ENCODE measurements around the gene FBXO34. TPM values are rescaled to one million over a fixed set of nuclear protein-coding genes. Genes with fewer than 3 reads are reported as not detected.
"Not testable (repeated sequence)": the region's sequence is repeated elsewhere in the genome, so short reads cannot be mapped to it uniquely, and the experiment has no call there.

FBXO34 gene
- total RNA-seq, 1 experiment from 2014 or later: 16.6 TPM

DNA sequence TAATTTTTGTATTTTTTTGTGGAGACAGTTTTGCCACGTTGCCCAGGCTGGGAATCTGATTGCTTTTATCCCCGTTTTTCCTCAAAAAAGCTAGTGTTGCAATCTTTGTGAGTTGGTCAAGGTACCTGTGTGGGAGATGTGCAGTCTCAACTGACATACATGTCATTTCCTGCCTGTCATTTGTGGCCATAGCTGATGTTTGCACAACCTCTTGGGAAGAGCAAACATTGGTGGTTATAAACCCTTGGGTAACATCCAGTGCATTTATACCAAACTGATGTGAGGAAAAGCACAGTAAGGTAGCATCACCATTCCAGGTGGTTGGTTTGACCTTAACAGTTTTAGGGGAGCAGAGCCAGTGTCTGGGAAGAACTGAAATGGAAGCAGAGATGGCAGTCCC is 85.7 kb downstream of the FBXO34 start:
- Histone ChIP-seq H3K36me3 (replicated peaks; ENCODE audit: control insufficient read depth, insufficient read depth, low read length) (no peaks in the 10 kb centered on the region; the same call in 1 of the 2 replicates), H3K4me3 (ENCODE audit: insufficient read depth, low read depth, low read length) (no peak overlapping the region), H3K27me3 (ENCODE audit: control insufficient read depth, insufficient read depth, low read length) (no peaks in the 10 kb centered on the region)
- no peak for DNase-seq

DNA sequence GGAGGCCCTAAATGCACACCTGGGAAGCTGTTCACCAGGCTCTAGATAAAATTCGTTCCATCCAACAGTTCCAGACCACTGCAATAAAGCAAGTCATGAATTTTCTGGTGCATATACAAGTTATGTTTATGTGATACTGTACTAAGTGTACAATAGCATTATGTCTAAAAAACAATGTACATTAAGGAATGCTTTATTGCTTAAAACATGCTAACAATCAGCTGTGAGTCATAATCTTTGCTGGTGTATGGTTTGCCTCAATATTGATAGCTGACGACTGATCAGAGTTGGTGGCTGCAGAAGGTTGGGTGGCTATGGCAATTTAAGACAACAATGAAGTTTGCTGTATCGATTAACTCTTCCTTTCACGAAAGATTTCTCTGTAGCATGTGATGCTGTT is 88.1 kb downstream of the FBXO34 start:
- Histone ChIP-seq H3K27me3 (ENCODE audit: control insufficient read depth, insufficient read depth, low read length) (no peaks in the 10 kb centered on the region), H3K4me3 (ENCODE audit: insufficient read depth, low read depth, low read length) (no peak overlapping the region), H3K36me3 (replicated peaks; ENCODE audit: control insufficient read depth, insufficient read depth, low read length) (no peaks in the 10 kb centered on the region; the same call in 1 of the 2 replicates)
- DNase-seq: no peak

DNA sequence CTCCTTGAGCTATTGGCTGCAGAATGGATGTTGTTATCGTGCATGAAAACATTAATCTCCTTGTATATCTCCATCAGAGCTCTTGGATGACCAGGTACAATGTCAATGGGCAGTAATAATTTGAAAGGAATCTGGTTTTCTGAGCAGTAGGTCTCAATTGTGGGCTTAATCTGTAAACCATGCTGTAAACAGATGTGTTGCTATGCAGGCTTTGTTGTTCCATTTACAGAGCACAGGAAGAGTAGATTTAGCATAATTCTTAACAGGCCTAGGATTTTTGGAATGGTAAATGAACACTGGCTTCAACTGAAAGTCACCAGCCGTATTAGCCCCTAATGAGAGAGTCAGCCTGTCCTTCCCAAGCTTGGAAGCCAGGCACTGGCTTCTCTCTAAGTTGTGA is 90.0 kb downstream of the FBXO34 start:
- Histone ChIP-seq H3K4me3 (ENCODE audit: insufficient read depth, low read depth, low read length) (no peak overlapping the region), H3K27me3 (ENCODE audit: control insufficient read depth, insufficient read depth, low read length) (no peaks in the 10 kb centered on the region), H3K36me3 (replicated peaks; ENCODE audit: control insufficient read depth, insufficient read depth, low read length) (no peaks in the 10 kb centered on the region; the same call in none of the 2 replicates)
- DNase-seq: no peak

DNA sequence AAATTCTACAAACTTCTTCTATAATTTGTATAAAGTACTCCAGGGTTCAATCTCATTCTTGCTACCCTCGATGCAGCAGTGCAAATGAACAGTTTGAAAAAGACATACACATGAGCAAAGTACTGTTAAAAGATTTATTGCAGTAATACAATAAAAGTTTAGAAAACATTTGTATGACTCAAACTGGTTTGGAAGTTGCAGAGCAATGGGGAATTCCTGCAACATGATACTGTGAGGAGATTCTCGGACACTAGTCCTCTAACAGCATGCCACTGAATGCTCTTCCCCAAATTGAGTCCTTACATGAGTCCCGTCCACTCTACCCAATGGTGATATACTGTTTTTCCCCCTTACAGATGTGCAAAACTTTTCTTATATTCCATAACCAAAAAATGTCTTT is 95.0 kb downstream of the FBXO34 start:
- DNase-seq: no peak
- H3K27me3 ChIP-seq (ENCODE audit: control insufficient read depth, insufficient read depth, low read length): no peaks in the 10 kb centered on the region
- H3K36me3 ChIP-seq (replicated peaks; ENCODE audit: control insufficient read depth, insufficient read depth, low read length): peaks cover 4% of the 10 kb centered on the region
- no peak overlapping the region for H3K4me3 ChIP-seq (ENCODE audit: insufficient read depth, low read depth, low read length)

DNA sequence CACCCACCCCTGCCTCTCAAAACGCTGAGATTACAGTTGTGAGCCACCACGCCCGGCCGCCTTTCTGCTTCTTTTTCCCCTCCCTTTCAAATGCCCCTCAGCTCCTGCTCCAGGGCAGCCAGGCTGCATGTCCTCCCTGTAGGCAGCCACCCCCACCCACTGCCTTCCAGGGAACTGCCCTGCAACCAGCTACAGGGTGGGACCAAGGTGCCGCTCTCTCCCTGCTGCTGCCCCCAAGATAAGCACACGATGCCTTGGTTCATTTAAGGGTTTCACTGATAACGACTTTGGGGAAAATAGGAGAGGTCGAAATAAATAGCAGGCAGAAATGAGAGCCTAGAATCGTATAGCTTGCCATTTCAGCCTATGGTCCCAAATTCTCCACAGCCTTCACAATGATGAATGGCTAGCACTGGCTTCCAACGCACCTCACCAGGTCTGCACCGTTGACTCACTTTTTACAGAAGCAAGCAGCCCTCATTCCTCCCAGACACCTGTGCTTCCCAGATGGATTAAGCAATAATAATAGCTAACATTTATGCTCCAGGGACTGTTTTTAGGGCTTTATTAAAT is 99.7 kb downstream of the FBXO34 start:
- DNase-seq: no peak
- H3K27me3 ChIP-seq (ENCODE audit: control insufficient read depth, insufficient read depth, low read length): no peaks in the 10 kb centered on the region
- H3K4me3 ChIP-seq (ENCODE audit: insufficient read depth, low read depth, low read length): no peak overlapping the region
- peaks cover 4% of the 10 kb centered on the region for H3K36me3 ChIP-seq (replicated peaks; ENCODE audit: control insufficient read depth, insufficient read depth, low read length)

DNA sequence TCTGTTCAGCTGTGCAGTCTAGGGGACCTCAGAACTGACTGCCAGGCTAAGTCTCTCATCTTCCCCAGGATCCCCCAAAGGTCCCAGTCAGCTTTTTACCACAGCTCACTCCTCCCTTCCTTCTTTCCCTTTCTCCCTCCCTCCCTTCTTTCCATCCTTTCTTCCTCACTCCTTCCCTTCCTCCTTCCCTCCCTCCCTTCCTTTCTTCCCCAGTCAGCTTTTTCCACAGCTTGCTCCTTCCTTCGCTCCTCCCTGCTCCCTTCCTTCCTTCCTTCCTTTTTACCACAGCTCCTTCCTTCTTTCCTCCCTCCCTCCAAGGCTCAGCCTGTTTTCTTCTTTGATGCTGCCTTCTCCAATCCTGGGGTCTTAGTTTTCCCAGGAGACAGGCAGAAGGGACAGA is 101.2 kb downstream of the FBXO34 start:
- no peak for DNase-seq
- Histone ChIP-seq H3K27me3 (ENCODE audit: control insufficient read depth, insufficient read depth, low read length) (no peaks in the 10 kb centered on the region), H3K36me3 (replicated peaks; ENCODE audit: control insufficient read depth, insufficient read depth, low read length) (peaks cover 4% of the 10 kb centered on the region), H3K4me3 (ENCODE audit: insufficient read depth, low read depth, low read length) (no peak overlapping the region)

DNA sequence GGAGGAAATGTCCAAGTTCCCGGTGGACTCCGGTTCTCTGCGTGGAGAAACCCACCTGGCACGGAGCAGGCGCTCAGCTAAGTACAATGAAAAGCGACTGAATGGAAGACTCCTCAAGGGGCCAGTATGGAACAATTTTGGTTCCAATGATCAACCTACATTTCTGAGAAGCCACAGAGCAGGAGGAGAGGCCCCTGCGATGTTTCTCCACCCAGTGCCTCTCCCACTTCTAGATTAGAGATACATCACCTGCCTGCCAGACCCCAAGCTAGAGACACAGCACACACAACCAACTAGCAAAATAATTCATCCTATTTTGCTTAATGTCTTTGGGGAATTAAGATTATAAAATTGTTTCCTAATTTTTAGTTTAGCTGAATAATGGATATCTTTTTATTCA is 101.6 kb downstream of the FBXO34 start:
- DNase-seq: no peak
- no peak overlapping the region for H3K4me3 ChIP-seq (ENCODE audit: insufficient read depth, low read depth, low read length)
- no peaks in the 10 kb centered on the region for H3K27me3 ChIP-seq (ENCODE audit: control insufficient read depth, insufficient read depth, low read length)
- peaks cover 4% of the 10 kb centered on the region for H3K36me3 ChIP-seq (replicated peaks; ENCODE audit: control insufficient read depth, insufficient read depth, low read length)

DNA sequence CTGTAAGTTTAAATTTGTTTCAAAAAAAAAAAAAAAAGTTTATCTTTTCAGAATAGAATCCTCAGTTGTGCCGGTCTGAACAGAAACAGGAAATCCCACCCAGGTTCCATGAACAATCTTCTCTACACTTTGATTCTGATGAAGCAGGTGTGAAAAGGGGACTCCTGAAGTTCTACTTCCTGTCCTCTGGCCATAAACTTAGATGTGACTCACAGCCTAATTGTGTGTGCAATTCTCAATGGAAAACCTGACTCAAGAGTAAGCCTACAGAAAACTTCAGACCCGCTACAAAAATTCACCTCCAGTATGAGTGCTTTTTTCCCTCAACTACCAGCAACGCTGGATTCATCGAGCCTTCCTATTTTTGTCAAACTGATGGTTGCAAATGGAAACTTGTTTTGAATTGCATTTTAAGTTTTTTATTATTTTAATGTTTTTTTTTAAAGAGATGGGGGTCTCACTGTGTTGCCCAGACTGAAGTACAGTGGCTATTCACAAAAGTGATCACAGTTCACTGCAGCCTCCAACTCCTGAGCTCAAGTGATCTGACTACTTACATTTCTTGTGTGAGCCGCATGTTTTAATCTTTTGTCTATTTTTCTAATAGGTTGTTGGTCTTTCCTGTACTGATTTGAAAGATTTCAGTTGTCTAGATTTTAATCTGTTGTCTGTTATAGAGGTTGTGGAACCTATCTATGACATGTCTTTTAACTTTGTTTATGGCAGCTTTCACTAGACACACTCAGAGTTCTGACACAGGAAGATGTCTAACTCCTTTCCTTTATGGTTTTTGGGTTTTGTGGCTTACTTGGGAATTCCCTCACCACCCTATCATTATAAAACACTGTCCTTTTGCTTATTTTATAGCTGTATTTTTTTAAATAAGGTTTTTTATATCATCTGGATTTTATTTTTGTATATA is 102.8 kb downstream of the FBXO34 start:
- H3K27me3 ChIP-seq (ENCODE audit: control insufficient read depth, insufficient read depth, low read length): no peaks in the 10 kb centered on the region
- DNase-seq: no peak
- H3K4me3 ChIP-seq (ENCODE audit: insufficient read depth, low read depth, low read length): no peak overlapping the region
- H3K36me3 ChIP-seq (replicated peaks; ENCODE audit: control insufficient read depth, insufficient read depth, low read length): peaks cover 3% of the 10 kb centered on the region

DNA sequence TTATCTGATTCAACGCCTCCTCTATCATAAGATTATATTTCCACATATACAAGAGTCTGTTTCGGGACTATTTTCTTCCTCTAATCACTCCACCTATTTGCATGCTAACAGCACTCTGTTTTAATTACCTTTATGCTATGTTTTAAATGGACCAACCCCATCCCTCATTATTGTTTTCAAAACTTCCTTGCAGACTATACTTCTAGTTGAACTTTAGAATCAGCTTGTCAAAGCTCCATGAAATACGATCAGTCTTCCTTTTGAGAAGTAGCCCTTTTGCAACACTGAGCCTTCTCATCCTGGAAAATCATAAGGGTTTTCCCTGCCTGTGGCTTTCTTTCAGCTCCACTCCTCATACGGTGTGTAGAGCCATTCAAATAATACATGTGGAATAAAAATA is 103.5 kb downstream of the FBXO34 start:
- DNase-seq: no peak
- H3K36me3 ChIP-seq (replicated peaks; ENCODE audit: control insufficient read depth, insufficient read depth, low read length): no peaks in the 10 kb centered on the region; the same call in 1 of the 2 replicates
- H3K27me3 ChIP-seq (ENCODE audit: control insufficient read depth, insufficient read depth, low read length): no peaks in the 10 kb centered on the region
- no peak overlapping the region for H3K4me3 ChIP-seq (ENCODE audit: insufficient read depth, low read depth, low read length)

DNA sequence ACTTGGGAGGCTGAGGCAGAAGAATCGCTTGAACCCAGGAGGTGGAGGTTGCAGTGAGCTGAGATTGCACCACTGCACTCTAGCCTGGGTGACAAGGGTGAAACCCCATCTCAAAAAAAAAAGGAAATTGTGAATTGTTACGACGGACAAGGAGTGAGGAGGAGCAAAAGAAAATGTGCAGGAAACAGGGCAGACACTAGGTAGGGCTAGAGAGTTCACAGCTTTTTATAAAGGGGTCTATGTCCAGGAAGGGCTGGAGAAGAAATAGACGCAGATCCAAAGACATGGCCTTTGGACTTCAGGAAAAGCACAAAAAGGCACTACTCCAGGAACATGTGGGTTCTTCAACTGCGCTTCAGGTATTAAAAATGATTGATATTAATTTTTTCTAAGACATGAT is 106.0 kb downstream of the FBXO34 start:
- Histone ChIP-seq H3K36me3 (replicated peaks; ENCODE audit: control insufficient read depth, insufficient read depth, low read length) (peaks cover 5% of the 10 kb centered on the region), H3K4me3 (ENCODE audit: insufficient read depth, low read depth, low read length) (no peak overlapping the region), H3K27me3 (ENCODE audit: control insufficient read depth, insufficient read depth, low read length) (no peaks in the 10 kb centered on the region)
- peak; percentile 24 for DNase-seq

DNA sequence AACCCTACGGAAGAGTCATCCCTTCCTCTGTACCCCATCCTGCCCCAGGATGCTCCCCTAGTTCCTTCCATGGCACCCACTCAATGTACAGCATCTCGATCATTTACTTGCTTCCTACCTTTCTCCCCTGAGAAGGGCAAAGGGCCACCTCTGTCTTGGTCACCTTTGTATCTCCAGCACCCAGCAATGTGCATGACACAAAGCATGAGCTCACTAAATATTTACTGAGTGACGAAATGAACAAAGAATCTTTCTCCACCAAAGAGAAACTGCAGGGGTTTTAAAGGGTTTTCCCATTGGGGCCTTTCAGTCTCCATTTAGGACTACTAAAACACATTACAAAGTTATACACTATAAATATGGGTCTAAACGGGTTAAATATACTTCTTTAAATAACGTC is 109.8 kb downstream of the FBXO34 start:
- no peak for DNase-seq
- Histone ChIP-seq H3K27me3 (ENCODE audit: control insufficient read depth, insufficient read depth, low read length) (no peaks in the 10 kb centered on the region), H3K36me3 (replicated peaks; ENCODE audit: control insufficient read depth, insufficient read depth, low read length) (peaks cover 5% of the 10 kb centered on the region), H3K4me3 (ENCODE audit: insufficient read depth, low read depth, low read length) (no peak overlapping the region)

DNA sequence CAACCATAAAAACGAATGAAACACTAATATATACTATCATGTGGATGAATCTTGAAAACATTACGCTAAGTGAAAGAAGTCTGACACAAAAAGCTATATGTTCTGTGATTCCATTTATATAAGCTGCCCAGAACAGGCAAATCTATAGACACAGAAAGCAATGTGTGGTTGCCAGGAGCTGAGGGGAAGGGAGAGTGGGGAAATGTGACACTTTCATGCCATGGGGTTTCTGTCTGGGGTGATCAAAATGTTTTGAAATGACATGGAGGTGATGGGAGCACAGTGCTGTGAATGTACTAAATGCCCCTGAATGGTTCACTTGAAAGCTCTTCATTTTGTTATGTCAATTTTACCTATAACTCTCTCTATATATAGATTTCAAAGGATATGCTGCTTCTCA is 110.3 kb downstream of the FBXO34 start:
- no peak for DNase-seq
- no peak overlapping the region for H3K4me3 ChIP-seq (ENCODE audit: insufficient read depth, low read depth, low read length)
- no peaks in the 10 kb centered on the region for H3K27me3 ChIP-seq (ENCODE audit: control insufficient read depth, insufficient read depth, low read length)
- H3K36me3 ChIP-seq (replicated peaks; ENCODE audit: control insufficient read depth, insufficient read depth, low read length): peaks cover 5% of the 10 kb centered on the region

DNA sequence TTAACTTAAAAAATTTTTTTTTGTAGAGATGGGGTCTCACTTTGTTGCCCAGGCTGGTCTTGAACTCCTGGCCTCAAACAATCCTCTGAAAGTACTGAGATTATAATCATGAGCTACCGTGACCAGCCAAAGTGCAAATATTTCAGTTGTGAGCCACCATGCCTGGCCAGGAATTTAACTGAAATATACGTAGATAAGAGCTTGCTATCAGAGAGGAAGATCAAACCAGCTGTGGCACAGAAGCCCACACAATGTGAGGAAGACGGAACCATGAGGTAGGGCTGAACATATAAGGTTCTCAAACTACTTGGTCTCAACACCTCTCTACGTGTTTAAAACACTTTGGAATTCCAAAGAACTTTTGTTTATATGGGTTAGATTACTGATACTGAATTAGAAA is 111.3 kb downstream of the FBXO34 start:
- peaks cover 5% of the 10 kb centered on the region for H3K36me3 ChIP-seq (replicated peaks; ENCODE audit: control insufficient read depth, insufficient read depth, low read length)
- DNase-seq: no peak
- H3K4me3 ChIP-seq (ENCODE audit: insufficient read depth, low read depth, low read length): no peak overlapping the region
- H3K27me3 ChIP-seq (ENCODE audit: control insufficient read depth, insufficient read depth, low read length): no peaks in the 10 kb centered on the region

DNA sequence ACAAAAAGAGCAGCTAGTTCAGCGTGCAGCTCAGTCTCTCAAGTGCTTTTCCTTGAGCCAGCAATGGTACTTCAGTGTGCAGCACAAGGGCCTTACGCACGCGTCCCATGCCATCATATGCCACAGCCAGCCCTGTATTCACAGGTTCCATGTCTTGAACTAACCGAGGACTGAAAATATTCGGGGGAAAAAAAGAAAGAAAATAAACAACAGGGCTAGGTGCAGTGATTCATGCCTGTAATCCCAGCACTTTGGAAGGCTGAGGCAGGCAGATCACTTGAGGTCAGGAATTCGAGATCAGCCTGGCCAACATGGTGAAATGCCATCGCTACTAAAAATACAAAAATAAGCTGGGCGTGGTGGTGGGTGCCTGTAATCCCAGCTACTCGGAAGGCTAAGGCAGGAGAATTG is 111.8 kb downstream of the FBXO34 start:
- DNase-seq; H3K27me3 ChIP-seq (ENCODE audit: control insufficient read depth, insufficient read depth, low read length); H3K36me3 ChIP-seq (replicated peaks; ENCODE audit: control insufficient read depth, insufficient read depth, low read length); H3K4me3 ChIP-seq (ENCODE audit: insufficient read depth, low read depth, low read length): not testable (repeated sequence)

DNA sequence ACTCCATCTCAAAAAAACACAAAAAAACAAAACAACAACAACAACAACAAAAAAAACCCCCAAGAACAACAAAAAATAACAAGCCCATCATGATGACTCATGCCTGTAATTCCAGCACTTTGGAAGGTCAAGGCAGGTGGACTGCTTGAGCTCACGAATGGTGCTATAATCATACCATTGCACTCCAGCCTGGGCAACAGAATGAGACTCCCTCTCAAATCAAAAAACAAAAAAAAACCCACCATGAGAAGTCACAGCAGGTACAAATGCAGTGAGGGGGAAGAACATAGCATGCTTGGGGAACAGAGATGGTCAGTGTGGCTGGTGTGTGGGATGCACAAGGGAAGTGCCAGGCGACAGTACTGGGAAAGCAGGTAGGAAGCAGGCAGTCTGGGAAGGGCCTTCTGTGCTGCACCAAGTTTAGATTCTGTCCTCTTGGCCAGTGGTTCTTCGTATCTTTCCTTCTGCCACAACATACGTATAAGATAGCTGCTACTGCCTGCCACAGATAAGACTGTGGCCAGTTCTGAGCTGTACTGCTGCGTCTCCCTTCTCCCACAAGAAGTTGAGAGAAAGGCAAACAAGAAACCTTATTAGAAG is 112.4 kb downstream of the FBXO34 start:
- H3K27me3 ChIP-seq (ENCODE audit: control insufficient read depth, insufficient read depth, low read length): no peaks in the 10 kb centered on the region
- H3K4me3 ChIP-seq (ENCODE audit: insufficient read depth, low read depth, low read length): no peak overlapping the region
- peaks cover 5% of the 10 kb centered on the region for H3K36me3 ChIP-seq (replicated peaks; ENCODE audit: control insufficient read depth, insufficient read depth, low read length)
- no peak for DNase-seq

Data from H7 (cell line).